Prostate gland (tissue), 2 donors: ENCODE data around the gene NOC2L. TPM values are rescaled to one million over a fixed set of nuclear protein-coding genes. Genes with fewer than 3 reads are reported as not detected.

Experiments used
- DNase-seq: peaks from one replicate; pipeline ENCODE4 v3.0.0-alpha.2; 2019; ENCODE audit warnings: low spot score
- H3K27ac ChIP-seq, 2 donors: fragments of 200-600 bp; sonication (generic); 2 replicates each; pipeline ENCODE4 v1.5.1; 2017 to 2019
- H3K27me3 ChIP-seq: fragments of 200-600 bp; sonication (generic); replicated peaks from 2 replicates; pipeline ENCODE4 v1.5.1; 2019; ENCODE audit not compliant: insufficient read depth
- H3K36me3 ChIP-seq, 2 donors: fragments of 200-600 bp; sonication (generic); 1 replicate in 1 of 2; 2 replicates in 1 of 2; pipeline versions ENCODE4 v1.5.1 to v1.8.1; 2017 to 2019
- H3K4me1 ChIP-seq: fragments of 200-600 bp; sonication (generic); replicated peaks from 2 replicates; pipeline ENCODE4 v1.5.1; 2019
- H3K4me3 ChIP-seq, 2 donors: fragments of 200-600 bp; sonication (generic); 2 replicates each; pipeline ENCODE4 v1.5.1; 2017 to 2019
- H3K9me3 ChIP-seq: fragments of 200-600 bp; sonication (generic); 2 replicates; pipeline ENCODE4 v1.5.1; 2017
- POLR2A ChIP-seq: fragments of 450-650 bp; IDR thresholded peaks from one replicate; pipeline ENCODE4 v1.6.1; 2016; ENCODE audit warnings: antibody characterized with exemption, mild to moderate bottlenecking
- POLR2AphosphoS5 ChIP-seq: sonication (generic); formaldehyde crosslinking; IDR thresholded peaks from one replicate; pipeline ENCODE4 v1.6.1; 2017; ENCODE audit warnings: antibody characterized with exemption
- WGBS: methylation state at CpG from one replicate; pipeline ENCODE4 v1.1.5; 2018; 5-methylcytosine and 5-hydroxymethylcytosine counted together
- intact Hi-C: fragments of 100-400 bp; cut with DNase I; formaldehyde crosslinking; loops from one replicate; pipeline ENCODE4 v1.14.2; 2022
- total RNA-seq, 2 donors: library from RNA; depleted of rRNA; stranded (reverse); fragments of >200 nt; gene quantifications; one replicate each; pipeline ENCODE4 v1.1.0, GENCODE V29; 2016
- TF ChIP-seq, protein P1 (sequence below), 4 experiments: fragments of 200-600 bp in 2 of 4; fragments of 450-650 bp in 2 of 4; sonication (generic) in 2 of 4; IDR thresholded peaks; 1 replicate in 3 of 4; 2 replicates in 1 of 4; pipeline ENCODE4 v1.5.1; 2016 to 2019; ENCODE audit warnings: antibody characterized with exemption in 4 of 4, mild to moderate bottlenecking in 2 of 4, moderate library complexity in 2 of 4

Gene NOC2L
- total RNA-seq, 2 donors from 2014 or later = 43.2 to 65.5 TPM

GRCh38 chr1:931380-932172, 27.5 kb downstream of the NOC2L start:
- 65% methylated on average over 15 of the region's 15 CpGs for WGBS
- H3K27ac ChIP-seq = no peak overlapping the region
- TF ChIP-seq POLR2A (no peak), POLR2AphosphoS5 (no peak)
- TF ChIP-seq, protein P1, sequence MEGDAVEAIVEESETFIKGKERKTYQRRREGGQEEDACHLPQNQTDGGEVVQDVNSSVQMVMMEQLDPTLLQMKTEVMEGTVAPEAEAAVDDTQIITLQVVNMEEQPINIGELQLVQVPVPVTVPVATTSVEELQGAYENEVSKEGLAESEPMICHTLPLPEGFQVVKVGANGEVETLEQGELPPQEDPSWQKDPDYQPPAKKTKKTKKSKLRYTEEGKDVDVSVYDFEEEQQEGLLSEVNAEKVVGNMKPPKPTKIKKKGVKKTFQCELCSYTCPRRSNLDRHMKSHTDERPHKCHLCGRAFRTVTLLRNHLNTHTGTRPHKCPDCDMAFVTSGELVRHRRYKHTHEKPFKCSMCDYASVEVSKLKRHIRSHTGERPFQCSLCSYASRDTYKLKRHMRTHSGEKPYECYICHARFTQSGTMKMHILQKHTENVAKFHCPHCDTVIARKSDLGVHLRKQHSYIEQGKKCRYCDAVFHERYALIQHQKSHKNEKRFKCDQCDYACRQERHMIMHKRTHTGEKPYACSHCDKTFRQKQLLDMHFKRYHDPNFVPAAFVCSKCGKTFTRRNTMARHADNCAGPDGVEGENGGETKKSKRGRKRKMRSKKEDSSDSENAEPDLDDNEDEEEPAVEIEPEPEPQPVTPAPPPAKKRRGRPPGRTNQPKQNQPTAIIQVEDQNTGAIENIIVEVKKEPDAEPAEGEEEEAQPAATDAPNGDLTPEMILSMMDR (IDR thresholded peaks at IDR 0.05) = no peak
- DNase-seq = no peak
- H3K36me3 ChIP-seq = no peaks in the 10 kb centered on the region
- intact Hi-C loops = no loop called here
- peaks cover 16% of the 10 kb centered on the region for H3K4me1 ChIP-seq
- no peaks in the 10 kb centered on the region for H3K9me3 ChIP-seq
- no peak overlapping the region for H3K4me3 ChIP-seq
- no peaks in the 10 kb centered on the region for H3K27me3 ChIP-seq

DNA sequence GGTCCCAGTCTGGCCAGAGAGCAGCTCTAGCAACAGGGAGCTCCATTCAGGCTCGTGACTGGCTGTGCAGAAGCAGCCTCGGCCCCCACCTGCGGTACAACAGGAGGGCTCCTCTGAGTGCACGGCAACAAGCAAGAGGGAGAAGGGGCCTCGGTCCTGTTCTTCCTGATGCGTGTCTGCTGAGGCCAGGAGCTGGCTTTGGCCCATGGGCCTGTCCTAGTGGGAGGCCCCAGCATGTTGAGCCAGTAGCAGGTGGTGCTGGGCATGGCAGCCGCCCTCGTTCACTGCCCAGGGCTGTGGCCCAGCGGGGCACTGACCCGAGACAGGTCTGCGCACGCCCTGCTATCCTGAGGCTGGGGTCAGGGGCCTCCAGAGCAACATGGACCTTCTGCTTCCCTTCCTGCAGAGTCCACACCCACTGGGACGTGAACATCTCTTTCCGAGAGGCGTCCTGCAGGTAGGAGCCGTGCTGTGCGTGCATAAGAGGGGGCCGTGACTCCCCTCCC, 28.4 kb downstream of the NOC2L start:
- no peaks in the 10 kb centered on the region for H3K36me3 ChIP-seq
- TF ChIP-seq POLR2AphosphoS5 (no peak), POLR2A (no peak)
- TF ChIP-seq, protein P1 (IDR thresholded peaks at IDR 0.05) = no peak
- intact Hi-C loops = no loop called here
- DNase-seq = no peak
- no peak overlapping the region for H3K4me3 ChIP-seq
- H3K9me3 ChIP-seq = no peaks in the 10 kb centered on the region
- peaks cover 16% of the 10 kb centered on the region for H3K4me1 ChIP-seq
- WGBS = 67% methylated on average over 18 of the region's 18 CpGs
- H3K27ac ChIP-seq = no peak overlapping the region
- H3K27me3 ChIP-seq = no peaks in the 10 kb centered on the region

GRCh38 chr1:929712-930632, 29.1 kb downstream of the NOC2L start:
- H3K27me3 ChIP-seq = no peaks in the 10 kb centered on the region
- H3K4me3 ChIP-seq = no peak overlapping the region
- peaks cover 12% of the 10 kb centered on the region for H3K4me1 ChIP-seq
- no peak overlapping the region for H3K27ac ChIP-seq
- intact Hi-C loops = no loop called here
- 83% methylated on average over 40 of the region's 40 CpGs for WGBS
- H3K36me3 ChIP-seq = no peaks in the 10 kb centered on the region
- H3K9me3 ChIP-seq = no peaks in the 10 kb centered on the region
- DNase-seq = no peak
- TF ChIP-seq POLR2AphosphoS5 (no peak), POLR2A (no peak)
- TF ChIP-seq, protein P1 (IDR thresholded peaks at IDR 0.05) = no peak

DNA sequence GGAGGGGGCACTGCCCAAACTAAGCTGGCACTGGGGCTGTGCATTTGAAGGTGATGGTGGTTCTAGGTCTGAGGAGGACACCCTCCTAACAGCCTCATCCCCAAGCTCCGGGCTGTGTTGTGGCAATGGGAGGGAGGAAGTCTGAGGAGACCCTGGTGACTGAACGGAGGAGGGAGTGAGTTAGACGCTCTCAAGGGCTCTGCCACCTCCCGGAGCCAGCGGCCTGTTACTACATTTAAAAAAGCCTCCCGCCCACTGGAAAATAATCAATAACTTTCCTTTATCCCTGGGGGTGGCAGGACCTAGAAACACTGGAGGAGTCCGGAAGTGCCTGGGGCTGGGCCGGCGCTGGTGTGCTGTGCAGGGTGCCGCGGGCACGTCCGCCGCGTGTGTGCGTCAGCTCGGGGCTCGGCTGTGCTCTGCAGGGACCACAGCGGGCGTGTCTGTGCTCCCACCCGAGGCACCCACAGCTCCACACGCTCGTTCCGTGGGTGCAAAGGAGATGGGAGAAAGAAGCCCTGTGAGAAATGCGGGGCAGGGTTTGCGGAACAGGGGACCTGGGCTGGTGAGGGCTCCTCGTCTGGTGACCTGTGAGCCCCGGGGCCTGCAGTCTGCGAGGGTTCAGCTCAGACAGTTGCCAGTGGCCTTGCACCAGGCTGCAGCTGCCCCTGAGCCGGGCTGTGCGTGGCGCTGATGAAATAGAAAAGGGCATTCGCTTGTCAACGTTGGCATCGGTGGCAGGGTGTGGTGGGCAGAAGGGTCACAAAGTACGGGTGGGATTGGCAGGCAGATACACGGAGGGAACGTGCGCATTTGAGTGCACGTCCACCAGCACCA, 30.0 kb downstream of the NOC2L start:
- Histone ChIP-seq H3K4me3 (no peak overlapping the region), H3K4me1 (peaks cover 17% of the 10 kb centered on the region), H3K9me3 (no peaks in the 10 kb centered on the region), H3K27me3 (no peaks in the 10 kb centered on the region), H3K27ac (no peak overlapping the region), H3K36me3 (no peaks in the 10 kb centered on the region)
- intact Hi-C loops = no loop called here
- 78% methylated on average over 40 of the region's 40 CpGs for WGBS
- DNase-seq = no peak
- TF ChIP-seq POLR2A (no peak), POLR2AphosphoS5 (no peak)
- TF ChIP-seq, protein P1 (IDR thresholded peaks at IDR 0.05) = no peak
